Measurements from ENCODE around the gene CAPN5.
A peak's percentile ranks its signal among the peaks of the same experiment; 100 is the strongest.

Gene CAPN5

DNA sequence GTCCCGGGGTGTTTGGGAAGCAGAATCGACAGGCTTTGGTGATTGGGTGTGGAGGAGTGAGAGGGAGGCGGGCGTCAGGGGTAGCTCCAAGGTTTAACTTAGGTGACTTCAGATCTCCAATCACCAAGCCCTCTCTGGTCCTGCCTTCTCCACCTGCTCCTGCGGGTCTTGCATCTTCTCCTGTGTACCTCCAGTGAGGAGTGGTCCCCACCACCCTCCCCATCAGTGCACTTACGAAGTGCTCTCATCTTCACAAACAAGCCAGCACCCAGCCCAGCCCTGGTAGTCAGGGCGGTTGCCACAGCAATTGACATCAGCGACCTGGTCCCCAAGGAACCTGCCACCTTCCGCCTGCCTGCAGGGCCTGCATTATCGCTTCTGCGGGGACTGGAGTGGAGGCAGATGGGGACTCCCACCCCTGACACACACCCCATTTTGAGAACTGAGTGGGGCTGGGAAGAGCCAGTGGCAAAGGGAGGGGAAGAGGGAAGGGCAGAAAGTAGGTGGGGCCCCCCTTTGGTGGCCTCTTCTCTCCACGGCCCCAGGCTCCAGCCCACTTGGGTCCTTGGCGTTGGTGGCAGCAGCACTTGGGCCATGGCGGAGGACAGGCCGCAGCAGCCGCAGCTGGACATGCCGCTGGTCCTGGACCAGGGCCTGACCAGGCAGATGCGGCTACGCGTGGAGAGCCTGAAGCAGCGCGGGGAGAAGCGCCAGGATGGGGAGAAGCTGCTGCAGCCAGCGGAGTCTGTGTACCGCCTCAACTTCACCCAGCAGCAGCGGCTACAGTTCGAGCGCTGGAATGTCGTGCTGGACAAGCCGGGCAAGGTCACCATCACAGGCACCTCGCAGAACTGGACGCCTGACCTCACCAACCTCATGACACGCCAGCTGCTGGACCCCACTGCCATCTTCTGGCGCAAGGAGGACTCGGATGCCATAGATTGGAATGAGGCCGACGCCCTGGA is 35.8 kb downstream of the CAPN5 start, which contains the start of gene OMP:
TSS of gene OMP (plus strand) at position 595 of the 965 bp plus-strand sequence. CDS start at position 595, 0 bp downstream.
- no peak for DNase-seq

DNA sequence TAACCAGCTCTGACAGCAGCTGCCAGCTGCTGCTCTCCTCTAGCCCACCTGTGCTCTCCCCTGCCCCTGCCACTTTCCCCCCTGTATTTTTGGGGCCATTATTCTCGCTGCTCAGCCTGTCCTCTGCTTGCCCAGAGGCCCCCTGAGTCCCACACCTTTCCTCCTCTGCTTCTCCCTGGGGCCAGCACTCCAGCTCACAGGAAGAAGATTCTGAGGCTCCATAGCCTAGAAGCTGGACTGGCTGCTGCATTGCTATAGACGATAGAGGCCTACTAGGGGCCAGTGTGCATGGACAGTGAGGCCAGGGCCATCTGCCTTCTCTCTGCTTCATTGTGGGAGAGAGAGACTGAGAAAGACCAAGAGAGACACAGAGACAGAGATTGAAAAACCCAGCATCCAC is 36.5 kb downstream of the CAPN5 start:
- no peak for DNase-seq

DNA sequence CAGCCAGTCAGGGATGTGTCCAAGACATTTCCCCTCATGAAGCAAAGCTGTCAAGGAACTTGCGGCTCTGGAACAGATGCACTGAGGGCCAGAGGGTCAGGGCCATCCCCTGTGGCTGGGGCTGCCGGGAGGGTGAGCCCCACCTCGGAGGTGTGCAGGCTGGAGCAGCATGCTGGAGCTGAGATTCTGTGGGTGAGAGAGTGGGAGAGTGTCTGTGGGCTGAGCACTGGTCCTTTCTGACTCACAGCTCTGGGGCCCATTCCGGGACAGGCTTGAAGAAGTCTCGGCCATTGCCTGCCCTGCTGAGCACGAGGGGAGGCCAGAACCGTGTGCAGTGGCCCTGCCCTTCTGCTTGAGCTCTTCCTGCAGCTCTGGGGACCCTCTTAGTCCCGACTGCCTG is 38.0 kb downstream of the CAPN5 start:
- no peak for DNase-seq

DNA sequence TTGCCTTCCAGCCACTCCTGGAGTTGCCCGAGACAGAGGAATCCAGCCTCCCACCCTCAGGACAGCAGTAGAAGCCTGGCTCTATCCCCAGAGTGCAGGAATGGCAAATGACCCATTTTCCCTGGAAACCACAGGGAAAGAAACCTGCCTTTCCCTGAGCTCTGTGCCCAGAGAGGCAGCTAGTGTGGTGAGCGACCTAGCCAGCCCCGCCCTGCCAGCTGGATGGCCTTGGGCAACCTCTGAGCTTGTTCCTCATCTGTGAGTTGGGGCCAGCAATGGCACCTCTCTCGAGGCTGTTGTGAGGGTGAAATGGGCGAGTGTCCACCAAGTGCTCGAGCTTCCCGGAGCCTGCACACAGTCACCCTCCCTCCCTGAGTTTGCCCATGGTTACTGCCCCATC is 39.5 kb downstream of the CAPN5 start:
- DNase-seq, result no peak

DNA sequence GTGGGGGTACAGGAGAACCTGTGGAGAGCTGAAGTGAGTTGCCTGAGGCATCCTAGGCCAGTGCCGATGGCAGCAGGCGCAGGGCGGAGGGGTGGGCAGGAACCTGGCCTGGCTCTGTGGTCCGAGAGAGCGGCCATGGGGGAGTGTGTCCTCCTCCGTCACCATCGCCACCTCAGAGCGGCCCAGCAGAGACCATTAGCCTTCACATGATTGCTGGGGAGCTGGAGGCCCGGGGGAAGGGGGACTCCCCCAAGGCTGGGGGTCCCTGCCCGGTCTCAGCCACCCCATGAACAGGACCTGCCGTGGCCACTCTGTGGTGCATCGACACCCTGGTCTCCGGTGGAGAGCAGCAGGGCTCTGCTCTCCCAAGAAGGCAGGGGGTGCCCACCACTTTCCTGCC is 40.0 kb downstream of the CAPN5 start:
- no peak for DNase-seq

DNA sequence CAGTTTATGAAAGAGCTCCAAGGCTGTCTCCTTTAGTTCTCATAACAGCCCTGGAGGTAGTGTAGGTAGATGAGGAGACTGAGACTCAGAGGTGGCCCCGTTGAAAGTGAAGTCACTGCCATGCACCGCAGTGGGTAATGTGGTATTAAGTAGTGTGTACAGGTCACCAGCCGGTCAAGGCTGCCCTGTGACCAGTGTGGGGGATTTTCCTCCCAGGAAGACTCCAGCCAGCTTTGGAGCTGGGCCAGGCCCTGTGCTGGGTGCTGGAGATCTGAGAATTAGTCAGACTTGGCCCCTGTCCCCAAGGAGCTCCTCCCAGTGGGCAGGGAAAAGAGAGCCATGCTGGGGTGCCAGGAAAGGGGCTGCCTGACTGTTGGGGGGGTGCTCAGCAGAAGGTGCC is 41.2 kb downstream of the CAPN5 start:
- no peak for DNase-seq

DNA sequence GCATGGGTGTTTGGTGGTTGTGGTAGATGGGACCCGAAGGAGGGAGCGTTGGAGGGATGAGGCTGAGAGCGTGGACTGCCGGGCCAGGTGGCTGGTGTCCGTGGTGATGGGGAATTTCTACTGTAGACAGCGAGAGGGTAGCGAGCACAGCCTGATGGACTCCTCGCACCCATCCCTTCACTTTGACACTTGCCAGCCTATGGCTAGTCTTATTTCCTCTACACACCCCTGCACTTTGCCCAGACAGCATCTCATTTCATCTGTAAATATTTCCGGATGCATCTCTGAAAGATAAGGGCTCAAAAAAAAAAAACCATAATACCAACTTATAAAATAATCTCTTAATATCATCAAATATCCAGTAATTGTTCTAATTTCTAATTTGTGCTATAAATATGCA is 41.7 kb downstream of the CAPN5 start:
- DNase-seq, result no peak

DNA sequence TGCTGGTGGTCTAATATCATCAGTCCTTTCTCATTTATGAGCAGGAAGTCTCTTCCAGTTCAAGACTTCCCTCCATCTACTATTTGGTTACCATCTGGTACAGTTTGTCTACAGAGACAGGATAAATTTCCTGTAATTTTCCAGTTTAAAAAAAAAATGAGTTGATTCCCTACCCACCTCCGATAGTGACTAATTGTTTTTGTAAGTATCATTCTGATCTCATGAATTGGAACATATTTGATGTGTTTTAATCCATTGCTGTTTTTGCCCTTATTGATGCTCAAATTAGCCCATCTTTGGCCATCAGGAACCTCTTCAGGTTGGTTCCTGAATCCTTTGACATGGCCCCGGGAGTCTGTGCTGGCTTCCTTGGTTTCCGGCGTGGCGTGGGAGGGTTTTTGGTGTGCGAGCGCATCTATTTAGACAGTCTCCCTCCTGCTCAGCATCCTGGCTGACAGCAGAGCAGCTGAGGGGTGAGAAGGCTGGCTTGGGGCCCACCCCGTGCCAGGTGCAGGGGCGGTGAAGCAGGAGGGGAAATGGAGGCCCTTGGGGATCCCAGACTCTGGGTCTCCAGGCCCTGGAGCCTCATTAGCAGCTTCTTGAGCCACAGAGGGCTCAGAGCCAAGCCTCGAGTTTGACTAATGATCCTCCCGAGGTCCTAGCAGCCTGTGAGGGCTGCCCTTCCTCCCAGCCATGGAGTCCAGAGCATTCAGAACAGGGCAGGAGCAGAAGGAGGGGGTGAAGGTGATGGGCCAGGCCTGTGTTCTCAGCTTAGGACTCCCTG is 42.7 kb downstream of the CAPN5 start:
- DNase-seq, result peak; percentile 96

DNA sequence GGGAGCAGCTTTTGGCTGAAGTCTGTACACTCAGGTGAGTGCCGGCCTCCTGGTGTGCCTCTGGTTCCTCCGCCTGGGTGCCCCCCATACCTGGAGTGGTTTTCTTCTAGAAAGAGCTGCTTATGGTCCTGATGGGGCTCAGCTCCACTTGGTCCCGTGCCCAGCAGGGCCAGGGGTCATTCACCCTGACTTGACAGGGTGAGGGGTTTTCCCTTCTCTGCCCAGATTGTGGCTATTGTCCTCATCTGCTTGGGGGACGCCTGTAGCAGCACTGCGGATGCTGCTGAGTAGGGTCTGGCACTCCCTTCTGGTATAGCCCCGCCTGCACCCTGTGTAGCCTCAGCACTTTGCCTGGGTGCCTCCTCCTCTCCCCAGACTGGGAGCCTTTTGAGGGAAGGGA is 44.1 kb downstream of the CAPN5 start:
- peak; percentile 69 for DNase-seq

DNA sequence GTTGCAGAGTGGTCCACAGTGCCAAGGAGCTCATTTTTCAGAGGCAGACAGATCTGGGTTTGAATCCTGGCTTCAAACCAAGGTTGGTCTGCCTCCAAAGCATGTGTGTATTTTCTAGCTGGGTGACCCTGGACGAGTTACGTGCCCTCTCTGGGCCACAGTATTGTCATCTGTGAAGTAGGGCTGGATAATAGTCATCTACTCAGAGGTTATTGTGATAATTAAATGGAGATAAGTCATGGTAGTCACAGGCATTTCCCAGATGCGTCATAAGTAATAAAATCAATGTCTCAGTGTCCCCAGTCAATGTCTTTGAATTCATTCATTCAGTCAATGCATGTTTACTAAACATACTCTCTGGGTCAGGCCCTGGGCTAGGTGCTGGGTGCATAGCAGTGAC is 44.5 kb downstream of the CAPN5 start:
- DNase-seq, result no peak

DNA sequence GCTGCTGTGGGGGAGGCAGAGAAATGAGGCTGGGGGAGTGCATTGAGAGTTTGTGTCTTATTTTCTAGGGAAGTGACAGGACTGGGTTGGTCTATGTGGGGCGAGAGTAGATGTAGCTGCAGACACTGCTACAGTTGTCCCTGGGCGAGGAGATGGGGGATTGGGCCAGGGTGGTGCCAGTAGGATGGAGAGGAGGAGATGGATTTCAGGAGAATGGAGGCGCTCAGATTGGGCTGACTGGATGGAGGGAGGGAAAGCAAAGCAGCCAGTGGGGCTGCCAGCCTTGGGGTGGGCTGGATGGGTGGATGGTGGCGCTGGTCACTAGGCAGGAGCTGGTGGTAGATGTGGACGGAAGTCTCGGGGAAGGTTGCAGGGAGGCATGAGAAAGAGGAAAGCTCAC is 45.2 kb downstream of the CAPN5 start:
- no peak for DNase-seq

DNA sequence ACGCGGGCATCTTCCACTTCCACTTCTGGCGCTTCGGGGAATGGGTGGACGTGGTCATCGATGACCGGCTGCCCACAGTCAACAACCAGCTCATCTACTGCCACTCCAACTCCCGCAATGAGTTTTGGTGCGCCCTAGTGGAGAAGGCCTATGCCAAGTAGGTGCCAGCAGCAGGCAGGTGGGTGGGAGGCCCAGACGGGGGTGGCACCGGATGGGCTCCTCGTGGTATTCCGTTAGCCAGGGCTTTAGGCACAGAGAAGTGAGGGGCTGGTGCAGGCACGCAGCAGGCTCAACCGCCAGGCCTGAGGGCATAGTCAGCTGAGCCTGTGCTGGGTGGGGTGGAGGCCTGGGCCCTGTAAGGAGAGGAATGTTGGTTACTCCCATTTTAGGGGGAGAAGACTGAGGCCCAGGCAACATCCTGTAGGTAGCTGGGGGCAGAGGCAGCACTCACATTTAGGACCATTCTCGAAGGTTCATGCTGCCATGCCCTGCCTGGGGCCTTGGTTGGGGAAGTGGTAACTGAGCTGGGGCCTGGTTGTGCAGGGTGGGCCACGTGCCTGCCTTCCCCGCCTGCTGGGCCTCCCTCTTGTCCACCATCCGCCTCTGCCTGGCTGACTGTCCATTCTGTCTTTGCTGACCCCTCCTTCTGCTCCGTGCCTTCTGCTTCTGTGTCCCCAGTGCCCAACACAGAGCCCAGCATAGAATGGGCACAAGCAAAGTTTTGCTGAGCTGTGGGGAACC is 46.0 kb downstream of the CAPN5 start:
- DNase-seq, result no peak

DNA sequence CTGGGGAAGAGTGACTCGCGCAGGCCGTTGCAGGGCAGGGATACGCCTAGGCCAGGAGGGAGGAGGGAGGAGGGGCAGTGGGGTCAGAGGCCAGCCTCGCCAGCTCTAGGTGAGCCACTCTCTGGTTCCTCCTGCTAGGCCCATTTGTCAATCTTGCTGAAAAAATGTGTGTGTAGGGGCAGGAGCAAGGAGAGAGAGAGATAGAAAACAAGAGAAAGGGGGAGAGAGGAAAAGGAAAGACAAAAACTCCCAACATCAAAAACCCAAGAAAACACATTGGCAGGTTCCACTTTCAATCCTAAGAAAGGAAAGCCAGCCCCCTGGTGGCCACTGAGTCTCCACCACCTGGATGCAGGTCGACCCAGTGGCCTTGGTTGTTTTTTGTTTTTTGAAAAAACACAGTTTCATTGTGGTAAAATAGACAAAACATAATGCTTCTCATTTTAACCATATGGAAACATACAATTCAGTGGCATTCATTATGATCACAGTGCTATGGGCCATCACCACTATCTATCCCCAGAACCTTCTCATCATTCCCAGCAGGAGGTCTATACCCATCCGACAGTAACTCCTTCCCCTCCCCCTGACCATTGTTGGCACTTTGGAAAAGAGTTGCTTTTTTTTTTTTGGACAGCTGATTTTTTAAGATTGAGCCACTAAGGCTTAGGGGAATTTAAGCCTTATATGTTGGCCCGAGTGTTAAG is 46.8 kb downstream of the CAPN5 start:
- no peak for DNase-seq

DNA sequence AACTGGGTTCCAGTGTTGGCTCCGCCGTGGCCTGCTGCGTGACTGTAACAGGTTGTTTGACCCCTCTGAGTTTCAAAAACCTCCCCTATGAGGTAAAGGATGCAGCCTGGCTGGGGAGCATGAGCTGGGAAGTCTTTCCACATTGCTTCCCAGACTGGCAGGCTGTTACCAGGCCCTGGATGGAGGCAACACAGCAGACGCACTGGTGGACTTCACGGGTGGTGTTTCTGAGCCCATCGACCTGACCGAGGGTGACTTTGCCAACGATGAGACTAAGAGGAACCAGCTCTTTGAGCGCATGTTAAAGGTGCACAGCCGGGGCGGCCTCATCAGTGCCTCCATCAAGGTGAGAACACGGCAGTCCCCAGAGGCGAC is 47.3 kb downstream of the CAPN5 start:
- no peak for DNase-seq

DNA sequence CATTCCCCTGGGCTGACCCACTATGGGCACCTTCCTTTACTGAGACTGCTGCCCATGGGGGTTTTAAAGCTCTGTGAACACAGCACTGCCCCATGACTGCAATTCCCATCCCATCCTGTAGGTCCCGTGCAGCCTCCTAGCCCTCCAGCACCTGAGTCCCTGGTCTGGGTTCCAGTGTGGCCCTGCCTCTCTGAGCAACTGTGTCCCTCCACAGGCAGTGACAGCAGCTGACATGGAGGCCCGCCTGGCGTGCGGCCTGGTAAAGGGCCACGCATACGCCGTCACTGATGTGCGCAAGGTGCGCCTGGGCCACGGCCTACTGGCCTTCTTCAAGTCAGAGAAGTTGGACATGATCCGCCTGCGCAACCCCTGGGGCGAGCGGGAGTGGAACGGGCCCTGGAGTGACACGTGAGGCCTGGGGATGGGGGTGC is 48.4 kb downstream of the CAPN5 start:
- no peak for DNase-seq

DNA sequence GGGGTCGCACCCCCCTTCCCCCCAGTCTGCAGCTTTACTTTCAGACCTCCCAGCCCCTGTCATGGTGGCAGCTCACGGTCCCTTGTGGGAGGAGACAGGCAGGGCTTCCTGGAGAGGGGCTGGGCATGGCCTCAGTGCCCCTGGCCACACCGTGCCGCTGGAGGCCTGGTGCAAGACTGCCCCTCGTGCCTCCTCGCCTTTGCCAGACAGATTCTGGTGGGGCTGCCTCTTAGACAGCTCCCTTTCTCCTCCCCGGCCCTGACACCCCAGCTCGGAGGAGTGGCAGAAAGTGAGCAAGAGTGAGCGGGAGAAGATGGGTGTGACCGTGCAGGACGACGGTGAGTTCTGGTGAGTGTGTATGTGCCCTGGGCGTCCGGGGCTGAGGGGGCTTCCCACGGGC is 49.2 kb downstream of the CAPN5 start:
- DNase-seq, result no peak

DNA sequence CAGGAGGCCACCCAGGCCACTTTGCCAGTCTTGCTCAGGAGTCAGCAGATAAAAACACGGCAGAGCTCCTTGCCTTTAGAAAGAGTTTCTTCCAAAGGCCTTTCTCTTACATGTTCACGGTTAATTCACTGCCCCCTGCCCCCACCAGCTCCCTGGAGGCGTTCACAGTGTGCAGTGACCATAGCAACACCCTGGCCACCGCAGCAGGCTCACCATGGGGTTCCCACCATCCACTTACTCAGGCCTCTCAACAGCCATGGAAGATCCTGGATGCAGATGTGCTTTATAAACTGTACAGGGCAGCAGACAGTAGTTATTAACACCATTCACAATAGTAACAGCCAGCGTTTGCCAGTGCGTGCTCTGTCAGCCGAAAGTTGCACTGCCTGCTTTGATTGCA is 50.7 kb downstream of the CAPN5 start:
- DNase-seq, result no peak

DNA sequence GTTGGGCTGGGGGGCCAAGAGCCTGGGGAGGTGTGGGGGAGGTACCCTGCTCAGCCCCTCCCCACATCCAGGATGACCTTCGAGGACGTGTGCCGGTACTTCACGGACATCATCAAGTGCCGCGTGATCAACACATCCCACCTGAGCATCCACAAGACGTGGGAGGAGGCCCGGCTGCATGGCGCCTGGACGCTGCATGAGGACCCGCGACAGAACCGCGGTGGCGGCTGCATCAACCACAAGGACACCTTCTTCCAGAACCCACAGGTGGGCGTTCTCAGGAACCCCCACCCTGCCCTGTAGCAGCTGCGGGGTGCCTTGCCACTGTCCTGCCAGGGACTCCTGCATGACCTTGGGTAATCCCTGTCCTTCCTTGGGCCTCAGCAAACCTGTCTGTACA is 51.3 kb downstream of the CAPN5 start:
- no peak for DNase-seq

DNA sequence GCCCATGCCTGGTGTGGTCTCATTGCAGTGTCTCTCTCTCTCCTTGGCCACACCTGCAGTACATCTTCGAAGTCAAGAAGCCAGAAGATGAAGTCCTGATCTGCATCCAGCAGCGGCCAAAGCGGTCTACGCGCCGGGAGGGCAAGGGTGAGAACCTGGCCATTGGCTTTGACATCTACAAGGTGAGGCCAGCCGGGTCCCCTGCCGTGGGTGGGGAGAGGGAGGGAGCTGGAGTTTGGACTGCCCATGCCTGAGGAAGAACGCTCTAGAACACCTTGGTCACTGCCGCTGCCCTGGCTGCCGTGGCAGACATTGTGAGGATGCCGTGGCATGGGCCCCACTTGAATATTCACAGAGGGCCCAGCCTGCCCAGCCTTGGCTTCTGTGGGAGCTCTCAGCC is 52.2 kb downstream of the CAPN5 start:
- DNase-seq, result no peak

DNA sequence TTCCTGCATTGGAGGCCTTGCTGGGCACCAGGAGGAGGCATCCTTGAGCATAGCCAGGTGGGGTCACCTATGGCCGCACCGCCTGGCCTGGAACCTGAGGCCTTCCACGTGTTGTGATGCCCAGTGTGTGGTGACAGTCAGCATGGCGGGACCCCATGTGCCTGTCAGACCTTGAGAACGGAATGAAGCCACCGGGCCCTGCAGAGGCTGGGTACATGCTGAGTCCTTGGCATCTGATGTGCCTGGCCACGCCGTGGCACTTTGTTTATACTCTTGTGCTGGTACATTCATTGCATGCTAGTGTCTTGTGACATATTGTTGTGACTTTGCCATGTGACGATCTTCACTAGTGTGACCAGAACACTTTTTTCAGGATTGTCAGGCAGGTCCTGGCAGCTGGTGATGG is 52.8 kb downstream of the CAPN5 start:
- no peak for DNase-seq

DNA sequence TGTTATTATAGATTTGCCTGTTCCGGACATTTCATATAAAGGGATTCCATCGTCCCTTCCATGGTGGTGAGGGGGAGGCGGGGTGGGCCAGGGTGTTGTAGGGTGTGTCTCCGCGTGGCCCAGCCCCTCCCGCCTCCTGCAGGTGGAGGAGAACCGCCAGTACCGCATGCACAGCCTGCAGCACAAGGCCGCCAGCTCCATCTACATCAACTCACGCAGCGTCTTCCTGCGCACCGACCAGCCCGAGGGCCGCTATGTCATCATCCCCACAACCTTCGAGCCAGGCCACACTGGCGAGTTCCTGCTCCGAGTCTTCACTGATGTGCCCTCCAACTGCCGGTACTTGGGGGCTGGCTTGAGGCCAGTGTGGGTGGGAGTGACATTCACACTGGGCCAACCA is 53.8 kb downstream of the CAPN5 start:
- no peak for DNase-seq

DNA sequence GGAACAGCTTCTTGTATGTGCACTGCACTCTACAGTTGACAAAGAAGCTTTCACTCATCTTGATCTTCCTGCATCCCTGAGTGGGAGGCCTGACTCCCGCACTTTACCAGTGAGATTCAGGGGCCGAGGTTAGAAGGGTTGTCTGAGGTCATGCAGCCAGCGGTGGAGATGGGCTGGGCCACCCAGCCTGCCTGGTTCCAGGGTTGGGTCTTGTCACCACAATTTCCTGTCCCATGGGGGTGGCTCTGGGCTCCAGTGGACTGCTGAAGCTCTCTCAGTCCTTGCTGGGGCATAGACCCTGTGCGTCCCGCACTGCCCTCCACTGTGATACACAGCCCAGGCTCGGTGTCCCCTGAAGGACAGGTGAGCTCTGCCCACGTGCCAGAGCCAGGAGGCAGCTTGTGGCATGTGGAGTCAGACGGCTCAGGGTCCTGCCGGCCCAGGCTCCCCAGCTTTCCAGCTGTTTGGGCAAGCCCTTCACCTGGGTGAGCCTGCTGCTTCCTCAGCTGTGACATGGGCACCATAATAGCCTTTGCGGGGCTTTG is 54.4 kb downstream of the CAPN5 start:
- DNase-seq, result no peak

All from DMS79 (cell line).